ENCODE results near the gene SCN10A.

SCN10A gene

DNA sequence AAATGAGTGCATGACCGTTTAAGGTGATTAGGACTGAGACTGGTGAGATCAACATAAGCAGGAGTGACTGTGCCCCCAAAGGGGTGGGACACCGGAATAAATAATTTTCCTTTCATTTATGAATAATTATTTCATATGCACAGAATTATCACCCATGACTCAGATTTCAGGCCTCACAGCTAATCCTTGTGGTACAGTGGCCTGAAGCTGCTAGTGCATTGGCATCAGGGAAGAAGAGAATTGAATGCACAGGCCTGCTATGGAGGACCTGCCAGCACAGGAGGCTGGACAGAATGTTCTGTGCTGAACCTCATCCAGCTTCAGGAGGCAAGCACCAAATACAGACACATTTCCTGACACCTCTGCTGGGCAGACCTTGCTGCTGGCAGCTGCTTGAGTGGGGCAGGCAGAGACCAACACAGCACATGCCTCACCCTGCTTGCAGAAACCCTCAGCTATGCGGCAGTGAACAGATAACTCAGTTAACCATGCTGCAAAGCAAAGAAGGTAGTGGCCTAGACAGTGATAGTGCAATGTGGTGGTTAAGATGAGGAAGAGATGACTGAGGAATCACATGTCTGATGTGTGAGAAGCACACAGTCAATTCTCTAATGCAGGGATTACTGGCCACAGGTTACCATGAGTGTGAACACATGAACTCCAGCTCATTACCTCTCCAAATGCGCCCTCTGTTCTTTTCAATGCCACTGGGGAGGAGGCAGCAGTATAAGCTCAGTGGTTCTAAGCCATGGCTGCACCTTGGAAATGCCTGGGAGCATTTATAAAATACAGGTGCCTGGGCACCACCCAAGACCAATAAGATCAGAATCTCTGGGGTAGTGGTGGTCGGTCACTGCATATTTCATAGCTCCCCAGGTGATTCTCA is 98.4 kb downstream of the SCN10A start:
- DNase-seq, result no peak

DNA sequence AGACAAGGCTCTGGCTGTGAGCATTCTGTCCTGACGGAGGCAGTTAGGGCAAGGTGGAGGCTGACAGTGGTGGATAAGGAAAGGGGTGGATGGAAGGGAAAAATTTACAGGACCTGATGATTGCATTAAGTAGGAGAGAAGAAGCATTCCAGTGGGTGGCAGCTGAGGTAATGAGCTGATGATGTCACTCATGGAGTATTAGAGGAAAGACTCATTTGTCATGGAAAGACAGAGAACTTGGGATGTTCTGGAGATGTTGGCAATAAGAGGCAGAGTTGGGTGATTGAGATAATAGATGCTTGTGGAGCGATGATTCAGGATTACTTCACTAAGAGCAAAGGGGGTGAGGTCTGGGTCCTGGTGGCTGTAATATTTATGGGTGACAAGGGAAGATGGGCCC is 102.9 kb downstream of the SCN10A start:
- no peak for DNase-seq

DNA sequence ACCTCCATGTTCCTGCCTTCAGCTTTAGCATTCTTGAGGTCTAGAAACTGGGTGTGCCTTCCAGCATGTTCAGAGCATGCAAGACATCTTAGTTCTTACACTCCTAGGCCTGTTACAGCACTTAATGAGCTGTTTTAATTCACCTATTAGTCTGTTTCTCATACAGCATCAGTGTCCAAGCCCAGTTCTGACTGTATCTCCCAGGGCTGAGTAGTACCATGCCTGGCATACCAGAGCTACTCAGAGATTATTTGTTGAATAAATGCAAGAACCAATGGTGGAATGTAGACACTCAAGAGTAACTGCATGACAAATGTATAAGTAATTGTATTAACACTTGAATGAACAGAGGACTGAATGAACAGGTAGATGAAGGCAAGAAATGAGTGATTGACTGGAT is 104.7 kb downstream of the SCN10A start:
- no peak for DNase-seq

DNA sequence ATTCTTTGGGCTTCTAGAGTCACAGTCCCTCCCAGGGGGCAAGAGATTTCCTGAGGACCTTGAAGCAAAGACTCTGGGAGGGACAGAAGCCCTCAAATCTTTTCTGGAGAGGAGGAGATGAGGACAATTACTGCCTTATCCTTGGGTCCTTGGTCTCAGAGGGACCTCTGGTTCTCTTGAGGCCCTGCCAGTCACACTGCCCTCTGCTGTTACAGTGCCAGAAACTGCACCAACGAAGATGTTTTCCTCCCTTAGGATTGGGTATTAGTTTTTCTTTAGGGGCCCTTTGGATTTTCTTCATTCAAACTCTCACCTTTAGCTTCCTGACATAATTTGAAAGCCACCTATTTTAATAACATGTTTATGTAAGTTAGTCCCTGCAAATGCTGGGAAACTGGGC is 108.3 kb downstream of the SCN10A start:
- no peak for DNase-seq

DNA sequence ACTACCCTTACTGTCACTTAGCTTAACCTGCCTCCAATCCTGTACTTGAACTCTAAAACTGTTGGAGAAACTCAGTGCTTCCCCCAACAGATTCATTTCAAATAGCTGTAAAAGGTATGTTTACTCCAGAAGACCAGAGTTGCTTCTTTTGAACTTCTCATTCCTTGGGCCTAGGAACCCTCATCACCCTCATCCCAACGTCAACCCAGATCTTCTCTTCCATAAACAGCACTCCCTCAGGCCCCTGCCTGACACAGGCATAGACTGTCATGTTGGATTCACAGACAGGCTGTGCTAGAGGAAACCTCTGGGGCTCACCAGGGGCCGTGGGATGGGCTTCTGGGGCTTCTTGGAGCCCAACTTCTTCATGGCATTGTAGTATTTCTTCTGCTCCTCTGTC is 109.1 kb downstream of the SCN10A start:
- no peak for DNase-seq

DNA sequence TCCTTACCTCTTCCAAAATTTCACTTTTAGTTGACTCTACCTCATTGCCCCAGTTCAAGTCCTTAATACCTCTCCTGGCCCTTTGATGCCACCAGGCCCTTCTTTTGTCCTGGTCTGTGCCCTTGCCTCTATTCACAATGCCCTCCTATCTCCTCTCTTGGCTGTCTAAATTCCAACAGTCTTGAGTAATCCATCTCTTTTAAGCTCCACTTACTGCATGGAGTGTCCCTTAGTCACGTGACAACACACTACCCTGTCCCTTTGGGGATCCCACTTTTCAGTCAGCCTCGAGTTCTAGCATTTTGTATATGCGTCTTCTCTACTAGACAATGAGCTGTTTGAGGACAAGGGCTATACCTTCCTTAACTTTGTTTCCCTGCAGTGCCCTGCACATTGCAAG is 113.8 kb downstream of the SCN10A start:
- no peak for DNase-seq

DNA sequence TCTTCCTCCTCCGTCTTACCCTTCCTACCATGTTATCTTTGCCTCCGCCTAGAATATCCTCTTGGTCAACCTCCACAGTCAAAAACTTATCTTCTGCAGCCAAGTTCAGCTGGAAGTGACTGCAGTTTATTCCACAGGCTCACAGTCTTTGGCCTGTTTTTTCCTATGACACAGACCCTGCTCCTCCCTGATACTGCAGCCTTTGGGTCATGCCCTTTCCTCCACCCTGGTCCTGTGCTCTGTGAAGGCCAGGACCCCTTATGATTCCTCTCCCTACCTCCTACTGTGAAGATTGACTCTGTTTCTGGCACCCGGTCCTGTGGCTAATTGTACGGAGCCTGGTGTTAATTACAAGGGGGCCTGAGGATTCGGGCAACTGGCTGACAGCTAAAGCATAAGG is 117.3 kb downstream of the SCN10A start:
- DNase-seq, result no peak

DNA sequence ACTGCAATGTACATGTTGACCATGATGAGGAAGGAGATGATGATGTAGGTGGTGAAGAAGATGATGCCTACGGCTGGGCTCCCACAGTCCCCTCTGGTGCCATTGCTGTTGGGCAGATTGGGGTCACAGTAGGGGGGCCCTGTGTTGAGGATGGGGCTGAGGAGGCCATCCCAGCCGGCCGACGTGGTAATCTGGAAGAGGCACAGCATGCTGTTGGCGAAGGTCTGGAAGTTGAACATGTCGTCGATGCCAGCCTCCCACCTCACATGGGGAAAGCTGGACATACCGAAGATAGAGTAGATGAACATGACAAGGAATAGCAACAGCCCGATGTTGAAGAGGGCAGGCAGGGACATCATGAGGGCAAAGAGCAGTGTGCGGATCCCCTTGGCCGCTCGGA is 118.0 kb downstream of the SCN10A start:
- DNase-seq, result no peak

DNA sequence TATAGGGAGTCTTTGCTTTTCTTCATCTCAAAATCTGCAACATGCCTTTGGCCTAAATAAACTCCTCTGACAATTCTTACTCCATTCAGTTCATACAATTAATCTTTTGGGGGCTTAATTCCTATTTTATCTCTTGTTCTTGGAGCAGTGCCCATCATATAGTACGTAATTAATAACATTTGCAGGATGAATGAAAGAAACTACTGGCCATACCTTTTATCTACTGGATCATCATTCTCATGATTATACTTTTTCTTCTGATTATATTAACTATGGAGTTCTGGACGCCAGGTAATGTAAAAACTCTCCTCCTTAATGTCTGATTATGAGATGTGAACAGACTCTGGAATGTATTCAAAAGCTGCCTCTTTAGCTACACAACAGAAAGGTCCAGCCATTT is 120.0 kb downstream of the SCN10A start:
- DNase-seq, result no peak

DNA sequence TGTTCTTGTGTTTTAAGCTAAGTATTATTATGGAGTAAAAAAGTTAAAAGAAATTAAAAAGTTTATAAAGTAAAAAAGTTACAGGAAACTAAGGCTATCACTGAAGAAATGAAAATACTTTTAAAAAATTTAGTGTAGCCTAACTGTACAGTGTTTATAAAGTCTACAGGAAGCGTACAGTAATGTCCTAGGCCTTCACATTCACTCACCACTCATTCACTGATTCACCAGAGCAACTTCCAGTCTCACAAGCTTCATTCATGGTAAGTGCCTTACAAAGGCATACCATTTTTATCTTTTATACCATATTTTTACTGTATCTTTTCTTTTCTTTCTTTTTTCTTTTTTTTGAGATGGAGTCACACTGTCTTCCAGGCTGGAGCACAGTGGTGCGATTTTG is 125.8 kb downstream of the SCN10A start:
- no peak for DNase-seq

DNA sequence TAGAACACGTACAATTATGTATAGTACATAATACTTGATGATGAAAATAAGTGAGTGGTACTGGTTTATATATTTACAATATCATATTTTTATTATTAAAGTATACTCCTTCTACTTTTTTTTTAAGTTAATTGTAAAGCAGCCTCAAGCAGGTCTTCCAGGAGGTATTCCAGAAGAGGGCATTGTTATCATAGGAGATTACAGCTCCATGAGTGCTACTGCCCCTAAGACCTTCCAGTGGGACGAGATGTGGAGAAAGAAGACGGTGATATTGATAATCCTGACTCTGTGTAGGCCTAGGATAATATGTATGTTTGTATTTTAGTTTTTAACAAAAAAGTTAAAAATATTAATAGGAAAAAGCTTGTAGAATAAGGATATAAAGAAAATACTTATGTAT is 126.2 kb downstream of the SCN10A start:
- DNase-seq, result no peak

DNA sequence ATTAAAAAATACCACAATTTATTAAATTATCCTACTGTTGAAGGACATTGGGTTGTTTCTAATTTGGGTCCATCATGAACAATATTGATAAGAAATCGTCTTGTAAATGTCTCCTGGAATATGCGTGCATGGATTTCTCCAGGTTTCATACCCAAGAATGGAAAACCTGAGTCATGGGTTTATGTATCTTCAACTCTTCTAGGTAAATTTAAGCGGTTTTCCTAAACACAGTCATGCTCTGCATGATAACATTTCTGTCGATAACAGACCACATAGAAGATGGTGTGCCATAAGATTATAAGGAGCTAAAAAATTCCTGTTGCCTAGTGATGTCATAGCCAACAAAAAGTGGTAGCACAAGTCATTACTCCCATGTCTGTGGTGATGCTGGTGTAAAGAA is 126.7 kb downstream of the SCN10A start:
- no peak for DNase-seq

DNA sequence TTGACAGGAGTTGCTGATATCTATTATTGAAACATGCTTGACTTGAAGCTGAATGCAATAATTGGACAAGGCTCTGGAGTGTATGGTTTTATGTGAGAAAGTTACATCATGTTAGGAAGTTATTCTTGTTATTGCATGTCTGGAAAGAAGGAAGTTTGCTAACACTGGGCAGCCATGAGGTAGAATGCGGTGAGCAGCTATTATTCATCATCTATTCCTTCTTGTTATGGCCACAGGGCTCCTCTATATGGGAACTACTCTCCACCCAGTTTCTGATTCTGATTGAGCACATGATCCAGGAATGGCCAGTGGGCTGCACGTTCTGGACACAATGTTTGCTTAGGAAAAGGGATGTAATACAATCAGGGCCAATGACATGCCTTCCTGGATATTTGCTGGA is 128.7 kb downstream of the SCN10A start:
- no peak for DNase-seq

DNA sequence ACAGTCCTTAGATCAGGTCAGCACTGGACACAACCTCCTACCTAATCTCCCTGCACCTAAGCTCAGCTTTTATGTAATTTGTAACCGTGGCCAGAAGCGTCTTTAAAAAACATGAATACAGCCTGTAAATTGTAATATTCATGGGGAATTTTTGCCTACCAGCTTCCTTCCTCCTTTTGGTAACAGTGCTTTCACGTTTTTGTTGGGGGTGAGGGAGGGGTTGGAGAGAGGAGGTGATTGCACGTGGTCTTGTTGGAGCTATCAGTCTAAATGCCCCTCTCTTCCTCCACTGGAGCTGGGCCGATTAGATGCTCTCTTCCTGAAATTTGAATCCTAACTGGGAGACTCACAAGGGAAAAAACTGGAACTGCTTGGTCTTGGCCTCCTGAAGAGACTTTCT is 131.5 kb downstream of the SCN10A start:
- DNase-seq, result no peak

DNA sequence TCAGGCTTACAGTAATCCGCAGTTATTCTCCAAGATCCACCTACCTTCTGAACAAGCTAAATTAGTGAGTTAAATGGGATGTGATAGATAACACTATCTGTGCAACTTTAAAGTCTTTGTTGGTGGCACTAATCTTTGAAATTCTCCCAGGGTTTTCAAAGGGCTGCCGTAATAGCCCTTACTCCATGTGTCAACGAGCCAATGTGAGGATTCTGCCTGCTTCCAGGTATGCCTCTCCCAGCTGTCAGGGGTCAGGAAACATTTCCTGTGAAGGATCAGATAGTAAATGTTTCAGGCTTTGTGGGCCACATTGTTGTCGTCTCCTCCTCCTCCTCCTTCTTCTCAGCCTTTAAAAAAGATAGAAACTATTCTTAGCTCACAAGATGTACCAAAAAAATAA is 146.3 kb downstream of the SCN10A start:
- no peak for DNase-seq

DNA sequence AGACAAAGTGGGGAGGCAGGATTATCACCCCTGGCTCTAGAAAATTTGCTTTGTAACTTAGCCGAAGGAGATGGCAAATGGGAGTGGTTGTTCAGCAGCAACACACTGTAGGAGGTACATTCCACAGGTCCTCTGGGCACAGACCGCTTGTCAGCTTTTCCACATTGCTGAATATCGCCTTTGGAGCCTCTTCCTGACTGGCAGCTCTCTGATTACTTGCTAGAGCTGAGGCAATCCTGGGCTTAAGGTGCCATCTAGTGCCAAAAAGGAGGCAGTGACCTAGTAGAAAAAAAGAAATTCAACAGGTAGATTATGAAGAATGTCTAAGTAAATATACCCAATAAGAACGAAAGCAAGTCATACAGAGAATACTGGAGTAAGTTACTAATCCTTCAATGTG is 153.5 kb downstream of the SCN10A start:
- no peak for DNase-seq

DNA sequence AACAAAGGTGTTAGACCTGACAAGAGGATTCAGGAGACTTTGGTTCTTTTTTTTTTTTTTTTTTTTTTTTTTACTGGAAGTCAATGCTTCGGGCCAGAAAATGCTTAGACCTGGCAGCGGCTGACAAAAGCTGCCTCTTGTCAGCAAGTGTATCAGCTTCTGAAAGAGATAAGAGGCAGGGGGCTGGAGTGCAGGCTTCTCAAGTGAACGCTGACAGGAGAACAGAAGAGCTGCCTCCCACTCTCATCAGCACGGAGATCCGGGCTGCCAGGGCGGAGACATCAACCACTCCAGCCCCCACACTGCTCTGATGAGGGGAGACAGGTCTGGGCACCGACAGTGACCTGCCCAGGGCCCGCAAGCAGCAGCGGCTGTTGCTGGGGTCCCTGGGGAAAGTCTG is 157.2 kb downstream of the SCN10A start:
- DNase-seq, result no peak

DNA sequence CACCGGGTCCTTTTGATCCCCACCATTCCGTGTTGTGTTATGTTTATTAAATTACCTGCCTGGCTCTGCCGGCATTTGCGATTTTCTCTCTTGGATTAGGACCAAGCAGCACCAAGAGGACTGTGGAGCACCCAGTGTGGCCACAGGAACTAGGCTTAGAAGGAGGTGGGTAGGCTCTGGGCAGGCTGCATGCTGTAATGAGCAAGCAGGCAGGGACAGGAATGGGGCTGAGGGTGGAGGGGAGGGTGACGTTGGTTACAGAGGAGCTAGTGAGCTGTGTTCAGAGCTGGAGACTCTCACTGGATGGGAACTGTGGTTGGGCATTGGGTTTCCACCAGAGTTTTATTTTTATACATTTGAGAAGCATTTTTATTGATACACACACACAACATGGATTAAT is 158.6 kb downstream of the SCN10A start:
- DNase-seq, result no peak

DNA sequence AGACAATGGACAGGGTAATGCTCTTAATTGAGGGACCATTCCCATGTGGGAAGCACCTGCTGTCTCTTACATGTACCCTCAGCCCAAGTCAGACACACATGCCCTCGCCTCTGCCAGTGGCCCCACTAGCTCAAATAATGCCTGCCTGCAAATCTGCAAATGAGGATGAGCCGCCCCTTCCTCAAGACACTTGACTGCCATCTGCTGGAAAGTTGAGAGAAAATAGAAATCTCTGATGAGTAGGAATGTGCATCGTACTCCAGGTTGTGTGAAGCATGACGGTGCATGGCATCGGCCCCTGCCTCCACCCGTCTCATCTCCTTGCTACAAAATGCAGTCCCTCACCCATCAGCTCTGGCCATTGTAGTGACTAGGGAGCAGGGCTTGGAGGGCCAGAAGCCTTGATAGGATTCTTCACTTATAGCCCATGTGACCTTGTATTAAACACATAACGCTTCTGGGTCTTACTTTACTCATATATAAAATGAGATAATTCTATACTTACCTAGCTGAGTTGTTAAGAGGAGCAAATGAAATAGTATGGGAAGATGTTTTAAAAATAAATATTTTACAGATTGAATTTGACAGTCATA is 160.2 kb downstream of the SCN10A start:
- no peak for DNase-seq

DNA sequence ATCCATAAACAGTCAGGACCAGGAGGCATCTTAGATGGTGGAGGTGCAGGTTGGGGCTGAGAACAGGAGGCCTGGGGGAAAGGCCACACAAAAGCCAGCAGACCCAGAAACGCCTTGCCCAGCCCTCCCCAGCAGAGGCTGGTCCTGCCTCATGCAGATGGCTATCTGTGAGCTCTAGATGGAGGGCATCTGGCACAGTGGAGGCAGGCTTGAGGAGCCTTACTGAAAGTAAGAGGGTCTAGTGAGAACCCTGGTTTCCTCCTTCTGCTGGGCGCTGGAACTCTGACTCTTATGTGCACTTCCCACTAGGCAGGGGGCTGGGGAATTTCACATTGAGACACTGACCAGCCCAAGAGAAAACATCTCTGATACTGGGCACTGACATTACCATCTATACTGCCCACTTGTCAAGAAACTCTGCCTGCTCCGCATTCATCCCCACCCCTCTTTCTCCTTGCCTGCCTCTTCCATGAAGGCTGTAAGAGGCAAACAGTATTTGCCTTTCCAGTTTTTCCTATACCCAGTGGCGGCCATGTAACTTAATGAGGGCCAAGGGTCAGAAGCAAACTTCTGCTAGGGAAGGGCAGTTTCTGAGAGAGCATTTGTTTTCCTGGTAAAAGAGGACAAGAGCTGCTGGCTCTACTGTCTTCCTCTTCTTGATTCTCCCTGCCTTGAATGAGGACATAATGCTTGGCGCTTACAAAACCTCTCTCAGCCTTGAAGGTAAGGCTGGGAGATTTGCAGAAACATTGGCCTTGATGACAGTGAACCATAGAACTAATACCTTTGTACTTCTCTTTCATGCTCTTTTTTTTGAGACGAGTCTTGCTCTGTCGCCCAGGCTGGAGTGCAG is 162.1 kb downstream of the SCN10A start:
- no peak for DNase-seq

DNA sequence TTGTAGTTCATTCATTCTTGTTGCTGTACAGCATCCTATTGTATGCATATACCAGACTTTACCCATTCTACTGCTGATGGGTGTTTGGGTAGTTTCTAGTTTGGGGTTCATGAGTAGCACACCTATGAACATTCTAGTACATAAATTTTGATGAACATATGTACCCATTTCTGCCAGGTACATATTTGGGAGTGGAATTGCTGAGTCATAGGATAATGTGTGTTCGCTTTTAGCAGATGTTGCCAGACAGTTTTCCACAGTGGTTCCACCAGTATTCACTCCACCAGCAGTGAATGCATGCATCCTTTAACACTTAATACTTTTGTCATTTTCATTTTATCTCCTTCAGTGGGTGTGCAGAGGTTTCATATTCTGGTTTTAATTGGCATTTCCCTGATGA is 163.1 kb downstream of the SCN10A start:
- DNase-seq, result no peak

DNA sequence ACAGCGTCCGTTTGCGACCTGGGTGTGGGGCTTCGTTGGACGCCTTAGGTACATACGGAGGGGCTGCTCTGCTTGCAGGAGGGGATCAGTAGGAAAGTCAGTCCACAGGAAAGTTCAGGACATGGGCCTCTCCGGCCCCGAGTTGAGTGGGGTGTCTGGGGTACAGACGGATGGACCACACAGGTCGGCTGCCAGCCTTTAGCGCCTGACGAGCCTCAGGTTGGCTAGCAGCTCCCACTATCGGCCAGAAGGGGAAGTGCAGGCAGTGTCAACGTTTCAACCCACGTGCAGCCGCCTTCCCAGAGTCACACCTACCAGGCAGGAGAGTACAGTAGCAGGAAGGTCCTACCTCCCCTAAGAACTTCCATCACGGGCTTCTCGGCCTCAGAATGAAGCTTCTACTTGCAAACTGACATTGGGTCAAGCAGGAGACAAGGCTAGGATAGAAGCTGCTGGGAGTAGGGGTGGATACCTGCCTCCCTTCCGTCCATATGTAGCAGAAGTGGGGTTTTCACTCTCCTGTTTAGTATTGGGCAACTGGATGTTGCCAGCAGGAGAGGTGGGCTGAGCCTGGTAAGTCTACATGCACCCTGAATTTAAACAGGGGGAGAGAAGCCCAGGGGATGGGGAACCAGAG is 164.7 kb downstream of the SCN10A start:
- no peak for DNase-seq

DNA sequence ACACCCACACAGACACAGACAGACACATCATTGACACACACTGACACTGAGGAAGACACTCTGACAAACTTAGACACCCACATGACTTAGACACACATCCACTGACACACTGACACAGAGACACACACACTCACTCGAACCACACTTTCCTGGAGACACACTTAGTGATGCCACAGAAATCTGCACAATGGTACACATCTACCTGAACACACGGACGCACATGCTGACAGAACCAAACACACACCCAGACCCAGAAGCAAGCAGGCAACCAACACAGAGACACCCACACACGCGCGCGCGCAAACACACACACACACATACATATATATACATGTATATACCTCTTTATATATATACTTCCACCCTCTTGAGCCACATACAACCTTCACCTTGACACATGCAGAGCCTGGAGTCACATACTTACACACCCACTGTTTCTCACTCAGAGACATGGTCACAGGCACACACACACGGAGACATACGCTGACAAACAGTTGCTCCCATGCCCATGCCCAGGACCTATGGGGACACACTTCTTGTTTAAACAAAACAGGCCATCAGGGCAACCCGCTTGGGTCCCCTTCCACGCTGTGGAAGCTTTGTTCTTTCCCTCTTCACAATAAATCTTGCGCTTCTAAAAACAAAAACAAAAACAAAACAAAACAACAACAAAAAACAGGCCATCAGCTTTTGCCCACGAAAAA is 165.6 kb downstream of the SCN10A start:
- DNase-seq, result no peak

Data from NK-92 treated with Interleukin-12 subunit alpha and Interleukin-12 subunit beta, amount 100 ng/mL, for 24 hours (cell line).